CD4-positive, alpha-beta T cell treated with Interleukin-4 for 4 hours (primary cell): ENCODE data around the gene MAP4K3.
"Not testable (repeated sequence)": the region's sequence is repeated elsewhere in the genome, so short reads cannot be mapped to it uniquely, and the experiment has no call there.

Experiments used
- DNase-seq: peaks from one replicate; pipeline ENCODE4 v3.0.0-alpha.2; 2020

MAP4K3 gene

GRCh38 chr2:39408351-39409136 lies 28.5 kb downstream of the MAP4K3 start:
- DNase-seq, result peak; percentile 11

- no peak for DNase-seq
These were observed 29.4 kb downstream of the MAP4K3 start for GRCh38 chr2:39407516-39408296.

GRCh38 chr2:39405364-39405763 lies 31.7 kb downstream of the MAP4K3 start:
- DNase-seq, result no peak

- no peak for DNase-seq
These were observed 33.8 kb downstream of the MAP4K3 start for GRCh38 chr2:39403311-39403710.

- no peak for DNase-seq
These were observed 35.8 kb downstream of the MAP4K3 start for GRCh38 chr2:39401319-39401718.

GRCh38 chr2:39399570-39399969 lies 37.5 kb downstream of the MAP4K3 start:
- DNase-seq, result no peak

GRCh38 chr2:39395313-39395712 lies 41.8 kb downstream of the MAP4K3 start:
- no peak for DNase-seq

GRCh38 chr2:39394516-39394961 lies 42.5 kb downstream of the MAP4K3 start:
- DNase-seq, result no peak

- DNase-seq, result no peak
These were observed 44.4 kb downstream of the MAP4K3 start for GRCh38 chr2:39392672-39393071.

GRCh38 chr2:39390216-39390615 lies 46.9 kb downstream of the MAP4K3 start:
- DNase-seq, result no peak

- DNase-seq, result no peak
These were observed 51.0 kb downstream of the MAP4K3 start for GRCh38 chr2:39386064-39386463.

- no peak for DNase-seq
These were observed 51.9 kb downstream of the MAP4K3 start for GRCh38 chr2:39385172-39385571.

- not testable (repeated sequence) for DNase-seq
These were observed 53.0 kb downstream of the MAP4K3 start for GRCh38 chr2:39384071-39384470.

GRCh38 chr2:39383146-39383545 lies 53.9 kb downstream of the MAP4K3 start:
- no peak for DNase-seq

GRCh38 chr2:39381653-39382052 lies 55.4 kb downstream of the MAP4K3 start:
- no peak for DNase-seq

GRCh38 chr2:39380525-39381150 lies 56.4 kb downstream of the MAP4K3 start:
- no peak for DNase-seq

GRCh38 chr2:39379643-39380524 lies 57.2 kb downstream of the MAP4K3 start:
- DNase-seq, result peak; percentile 21

- DNase-seq, result no peak
These were observed 58.1 kb downstream of the MAP4K3 start for GRCh38 chr2:39378968-39379367.

GRCh38 chr2:39377226-39377939 lies 59.7 kb downstream of the MAP4K3 start:
- DNase-seq, result no peak

GRCh38 chr2:39375917-39376316 lies 61.2 kb downstream of the MAP4K3 start:
- no peak for DNase-seq

GRCh38 chr2:39373181-39373802 lies 63.8 kb downstream of the MAP4K3 start:
- no peak for DNase-seq
